GM11168 (cell line): ENCODE results near the gene DGKD.

Experiments
- in situ Hi-C: fragments of 300-500 bp; cut with MboI; formaldehyde crosslinking; loops from one replicate; pipeline ENCODE4 v1.12.0; 2022; ENCODE audit warnings: low sequenced_read_pairs; ENCODE audit not compliant: unreplicated experiment

Gene DGKD

GRCh38 chr2:233513953-233514655 is 159.8 kb downstream of the DGKD start:
- in situ Hi-C loops: no loop called here

GRCh38 chr2:233519787-233520611 is 165.7 kb downstream of the DGKD start:
- in situ Hi-C loops: no loop called here
